DND-41 (cell line): ENCODE measurements around the gene ZC3H6.

Experiments used
- CTCF ChIP-seq: IDR thresholded peaks from 2 replicates; pipeline ENCODE4 v1.5.1; 2012; ENCODE audit warnings: borderline replicate concordance, low read length, moderate library complexity, mild to moderate bottlenecking; ENCODE audit not compliant: poor library complexity, severe bottlenecking; ENCODE audit errors: extremely low read depth
- EZH2 ChIP-seq: IDR thresholded peaks from 3 replicates; pipeline ENCODE4 v1.6.1; 2012; ENCODE audit warnings: borderline replicate concordance, low read depth, mild to moderate bottlenecking, moderate library complexity, low read length, inconsistent platforms; ENCODE audit not compliant: severe bottlenecking

- no peak for TF ChIP-seq CTCF
- TF ChIP-seq EZH2: no peak
Observed at GRCh38 chr2:112343827-112344585, 68.6 kb downstream of the ZC3H6 start.
